DND-41 (cell line): ENCODE measurements around the gene AP3D1.

ENCODE experiments used
- CTCF ChIP-seq: IDR thresholded peaks from 2 replicates; pipeline ENCODE4 v1.5.1; 2012; ENCODE audit warnings: borderline replicate concordance, low read length, moderate library complexity, mild to moderate bottlenecking; ENCODE audit not compliant: poor library complexity, severe bottlenecking; ENCODE audit errors: extremely low read depth
- EZH2 ChIP-seq: IDR thresholded peaks from 3 replicates; pipeline ENCODE4 v1.6.1; 2012; ENCODE audit warnings: borderline replicate concordance, low read depth, mild to moderate bottlenecking, moderate library complexity, low read length, inconsistent platforms; ENCODE audit not compliant: severe bottlenecking

- TF ChIP-seq EZH2 (no peak), CTCF (no peak)
Measured at GRCh38 chr19:2135474-2136402, 15.6 kb downstream of the AP3D1 start.
